ENCODE data around the gene SARNP. TPM values are rescaled to one million over a fixed set of nuclear protein-coding genes. Genes with fewer than 3 reads are reported as not detected.

Gene SARNP
- total and polyA plus RNA-seq, 9 of the 15 experiments (the other 6 are each of a cell fraction or from before 2014, with no cell fraction given), result 70.1 to 400 (median 198) TPM

DNA sequence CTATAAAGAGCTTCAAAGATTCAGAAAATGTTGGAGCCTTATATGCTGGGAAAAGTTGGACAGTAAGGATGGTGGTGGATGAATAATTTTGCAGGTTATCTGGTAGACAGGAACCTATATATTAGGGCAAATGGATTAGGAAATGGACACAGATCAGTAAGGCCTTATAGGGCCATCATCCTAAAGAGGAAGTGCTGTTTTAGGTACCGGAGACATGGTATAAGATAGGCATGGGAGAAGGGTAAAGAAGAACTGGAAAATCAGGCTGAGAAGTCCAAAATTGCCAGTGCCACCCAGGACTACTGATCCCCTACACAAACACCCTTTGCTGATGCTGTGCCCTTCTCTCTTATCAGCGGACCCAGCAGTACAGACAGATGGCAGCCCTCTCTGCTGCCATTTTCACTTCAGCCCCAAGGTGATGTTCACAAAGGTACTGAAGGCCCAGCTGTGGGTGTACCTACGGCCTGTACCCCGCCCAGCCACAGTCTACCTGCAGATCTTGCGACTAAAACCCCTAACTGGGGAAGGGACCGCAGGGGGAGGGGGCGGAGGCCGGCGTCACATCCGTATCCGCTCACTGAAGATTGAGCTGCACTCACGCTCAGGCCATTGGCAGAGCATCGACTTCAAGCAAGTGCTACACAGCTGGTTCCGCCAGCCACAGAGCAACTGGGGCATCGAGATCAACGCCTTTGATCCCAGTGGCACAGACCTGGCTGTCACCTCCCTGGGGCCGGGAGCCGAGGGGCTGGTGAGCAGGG lies 69.1 kb downstream of the SARNP start:
- H3K79me2 ChIP-seq (ENCODE audit: control insufficient read depth, insufficient read depth, low read length), result peaks cover 38% of the 10 kb centered on the region
- no peak overlapping the region for H3K4me3 ChIP-seq
- peaks cover 29 to 32% of the 10 kb centered on the region in 2 experiments for H3K4me1 ChIP-seq (replicated peaks in 1 of 2; ENCODE audit: control insufficient read depth in 2 of 2, insufficient read depth in 2 of 2, low read length in 2 of 2)
- no peak overlapping the region for H3K27ac ChIP-seq (ENCODE audit: extremely low read depth, low read depth, low read length)
- ChIA-PET POLR2A (interaction anchor here (0.6 to 2.8 kb wide), 7 partner anchors 9 to 1792 kb away, joined by 3 to 15 read pairs (median 4); partner anchors contain the start of gene RAB5B), CTCF (ENCODE audit: low intra/inter-chr PET ratio) (no interaction called here)
- peak; percentile 66; the same call in 1 of the 2 replicates for TF ChIP-seq SPI1 (IDR thresholded peaks at IDR 0.05; ENCODE audit: borderline replicate concordance, low read depth, low read length)
- TF ChIP-seq POLR2AphosphoS2 (IDR thresholded peaks at IDR 0.05; ENCODE audit: low read length), result peak; percentile 31; the same call in 1 of the 2 replicates
- no peak for TF ChIP-seq DPF2 (IDR thresholded peaks at IDR 0.05)
- TF ChIP-seq POLR2G (IDR thresholded peaks at IDR 0.05; ENCODE audit: low read depth, low read length), result peak; percentile 60
- in situ Hi-C loops (cut with MboI) (no loop called here), intact Hi-C loops (cut with micrococcal nuclease) (no loop called here)
- no peak for DNase-seq (ENCODE audit: extremely low read depth in 1 of 4, low spot score in 3 of 4)
- H3K36me3 ChIP-seq (ENCODE audit: control insufficient read depth, insufficient read depth, low read length), result peaks cover 71% of the 10 kb centered on the region
- no peak overlapping the region for H2AFZ ChIP-seq (ENCODE audit: low read depth, low read length)
- no peak overlapping the region for H3K4me2 ChIP-seq (ENCODE audit: insufficient read depth, low read length)
- H3K9me3 ChIP-seq (replicated peaks; ENCODE audit: control insufficient read depth, insufficient read depth, low read depth, low read length), result no peaks in the 10 kb centered on the region
- no peaks in the 10 kb centered on the region for H4K20me1 ChIP-seq (replicated peaks; ENCODE audit: control insufficient read depth, insufficient read depth, low read length)
- ATAC-seq, result no peak
- no peaks in the 10 kb centered on the region for H3K9me1 ChIP-seq (ENCODE audit: control insufficient read depth, insufficient read depth, low read length)
- FAIRE-seq, result no peak
- WGBS (ENCODE audit: insufficient coverage, low coverage, missing lambda C conversion rate), result 95% methylated on average over 13 of the region's 18 CpGs
- no TSS peak for BruUV-seq (replicated peaks)
- no peak overlapping the region for H3K9ac ChIP-seq (ENCODE audit: insufficient read depth in 1 of 2, low read depth in 2 of 2, low read length in 2 of 2)
- no peaks in the 10 kb centered on the region for H3K27me3 ChIP-seq (ENCODE audit: control insufficient read depth in 2 of 2, insufficient read depth in 2 of 2, low read length in 2 of 2)

DNA sequence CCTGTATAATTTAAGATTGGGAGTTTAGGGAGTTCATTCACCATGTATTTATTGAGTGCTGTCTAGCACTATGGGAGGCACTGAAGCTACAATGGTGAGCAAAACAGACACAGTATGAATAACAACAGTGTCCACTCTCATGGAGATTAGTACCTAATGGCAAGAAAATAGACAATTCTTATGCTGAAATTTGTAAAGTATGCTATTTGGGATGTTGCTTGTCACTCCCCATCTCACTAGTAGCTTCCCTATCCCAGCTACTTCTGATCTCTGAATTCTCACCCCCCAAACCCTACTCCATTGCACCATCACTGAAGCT lies 70.7 kb downstream of the SARNP start:
- POLR2A ChIA-PET, result interaction anchor here (0.5 to 2.8 kb wide), 10 partner anchors 8 to 273 kb away, joined by 3 to 15 read pairs (median 4); partner anchors contain the start of gene CD63
- no peaks in the 10 kb centered on the region for H4K20me1 ChIP-seq (replicated peaks; ENCODE audit: control insufficient read depth, insufficient read depth, low read length)
- peaks cover 38% of the 10 kb centered on the region for H3K79me2 ChIP-seq (ENCODE audit: control insufficient read depth, insufficient read depth, low read length)
- H3K4me1 ChIP-seq (replicated peaks in 1 of 2; ENCODE audit: control insufficient read depth in 2 of 2, insufficient read depth in 2 of 2, low read length in 2 of 2), result peaks cover 33 to 42% of the 10 kb centered on the region in 2 experiments
- peaks cover 56% of the 10 kb centered on the region for H3K36me3 ChIP-seq (ENCODE audit: control insufficient read depth, insufficient read depth, low read length)
- no peak overlapping the region for H3K4me2 ChIP-seq (ENCODE audit: insufficient read depth, low read length)
- no peak for DNase-seq (ENCODE audit: extremely low read depth in 1 of 4, low spot score in 3 of 4)
- H3K9ac ChIP-seq (ENCODE audit: insufficient read depth in 1 of 2, low read depth in 2 of 2, low read length in 2 of 2), result no peak overlapping the region; a peak in 1 of 4 replicates
- CTCF ChIA-PET (ENCODE audit: low intra/inter-chr PET ratio), result no interaction called here
- no peak overlapping the region for H3K4me3 ChIP-seq
- H3K9me1 ChIP-seq (ENCODE audit: control insufficient read depth, insufficient read depth, low read length), result no peaks in the 10 kb centered on the region
- in situ Hi-C loops (cut with MboI) (no loop called here), intact Hi-C loops (cut with micrococcal nuclease) (no loop called here)
- TSS peak; percentile 14 for BruUV-seq (replicated peaks)
- ATAC-seq, result no peak
- H3K9me3 ChIP-seq (replicated peaks; ENCODE audit: control insufficient read depth, insufficient read depth, low read depth, low read length), result no peaks in the 10 kb centered on the region; the same call in 1 of the 2 replicates
- H3K27me3 ChIP-seq (ENCODE audit: control insufficient read depth in 2 of 2, insufficient read depth in 2 of 2, low read length in 2 of 2), result no peaks in the 10 kb centered on the region
- TF ChIP-seq MAFG (tag; conservative IDR thresholded peaks at IDR 0.05), result no peak
- no peak overlapping the region for H2AFZ ChIP-seq (ENCODE audit: low read depth, low read length)
- H3K27ac ChIP-seq (ENCODE audit: extremely low read depth, low read depth, low read length), result peak overlapping the region; percentile 49; the same call in 1 of the 3 replicates
- FAIRE-seq, result no peak

Measured in K562 (cell line).